Epidermal melanocyte (primary cell): Measurements from ENCODE around the gene PLA2G4D.
"Not testable (repeated sequence)": the region's sequence is repeated elsewhere in the genome, so short reads cannot be mapped to it uniquely, and the experiment has no call there.

Experiments used
- DNase-seq: peaks from one replicate; pipeline ENCODE4 v3.0.0; 2011; ENCODE audit warnings: low spot score; ENCODE audit not compliant: insufficient read length

PLA2G4D gene

GRCh38 chr15:42091753-42092397, 2.5 kb downstream of the PLA2G4D start:
- DNase-seq, result not testable (repeated sequence)

- no peak for DNase-seq
These were observed 3.6 kb downstream of the PLA2G4D start for GRCh38 chr15:42090781-42091180.

GRCh38 chr15:42090370-42090769, 4.0 kb downstream of the PLA2G4D start:
- no peak for DNase-seq

- DNase-seq, result no peak
These were observed 4.4 kb downstream of the PLA2G4D start for GRCh38 chr15:42089942-42090341.

- no peak for DNase-seq
These were observed 5.3 kb downstream of the PLA2G4D start for GRCh38 chr15:42088801-42089640.

- DNase-seq, result no peak
These were observed 6.2 kb downstream of the PLA2G4D start for GRCh38 chr15:42087926-42088800.

- DNase-seq, result no peak
These were observed 6.9 kb downstream of the PLA2G4D start for GRCh38 chr15:42087460-42087859.

- no peak for DNase-seq
These were observed 8.6 kb downstream of the PLA2G4D start for GRCh38 chr15:42085721-42086120.

- no peak for DNase-seq
These were observed 9.1 kb downstream of the PLA2G4D start for GRCh38 chr15:42085236-42085605.

GRCh38 chr15:42084465-42085235, 9.7 kb downstream of the PLA2G4D start:
- peak; percentile 59 for DNase-seq

- DNase-seq, result no peak
These were observed 10.4 kb downstream of the PLA2G4D start for GRCh38 chr15:42083916-42084315.

GRCh38 chr15:42083605-42083908, 10.8 kb downstream of the PLA2G4D start:
- no peak for DNase-seq

- DNase-seq, result no peak
These were observed 11.3 kb downstream of the PLA2G4D start for GRCh38 chr15:42082823-42083604.

- DNase-seq, result no peak
These were observed 12.2 kb downstream of the PLA2G4D start for GRCh38 chr15:42082141-42082540.

- no peak for DNase-seq
These were observed 13.2 kb downstream of the PLA2G4D start for GRCh38 chr15:42080919-42081830.

GRCh38 chr15:42080186-42080918, 14.0 kb downstream of the PLA2G4D start:
- DNase-seq, result no peak

GRCh38 chr15:42079401-42079908, 14.9 kb downstream of the PLA2G4D start:
- DNase-seq, result no peak

GRCh38 chr15:42078903-42079302, 15.5 kb downstream of the PLA2G4D start:
- no peak for DNase-seq

GRCh38 chr15:42077689-42078088, 16.7 kb downstream of the PLA2G4D start:
- no peak for DNase-seq
